ENCODE data around the gene SPATA13. TPM values are rescaled to one million over a fixed set of nuclear protein-coding genes. Genes with fewer than 3 reads are reported as not detected.

The SPATA13 gene
- total RNA-seq, 2 donors from 2014 or later: 101 to 112 TPM

GRCh38 chr13:24181991-24182702, 21.6 kb downstream of the SPATA13 start:
- H3K9me3 ChIP-seq (ENCODE audit: control insufficient read depth, low read length, poor library complexity, severe bottlenecking): peaks cover 2% of the 10 kb centered on the region
- H3K27me3 Mint-ChIP-seq: peaks cover 4% of the 10 kb centered on the region
- no peaks in the 10 kb centered on the region for H3K36me3 Mint-ChIP-seq (ENCODE audit: low read depth)
- no peak overlapping the region for H3K4me3 Mint-ChIP-seq
- peaks cover 2% of the 10 kb centered on the region for H3K4me1 Mint-ChIP-seq
- no peak overlapping the region for H3K27ac Mint-ChIP-seq
- no peak for ATAC-seq
- DNase-seq: no peak

- H3K36me3 Mint-ChIP-seq (ENCODE audit: low read depth): no peaks in the 10 kb centered on the region
- peaks cover 2% of the 10 kb centered on the region for H3K4me1 Mint-ChIP-seq
- ATAC-seq (no peak), DNase-seq (no peak)
- peaks cover 2% of the 10 kb centered on the region for H3K9me3 ChIP-seq (ENCODE audit: control insufficient read depth, low read length, poor library complexity, severe bottlenecking)
- H3K27ac Mint-ChIP-seq: no peak overlapping the region
- peaks cover 4% of the 10 kb centered on the region for H3K27me3 Mint-ChIP-seq
- no peak overlapping the region for H3K4me3 Mint-ChIP-seq
Observed at GRCh38 chr13:24182703-24183081, 22.2 kb downstream of the SPATA13 start.

GRCh38 chr13:24183741-24184182, 23.2 kb downstream of the SPATA13 start:
- no peak for DNase-seq
- H3K27me3 Mint-ChIP-seq: no peaks in the 10 kb centered on the region
- H3K27ac Mint-ChIP-seq: no peak overlapping the region
- H3K4me1 Mint-ChIP-seq: peaks cover 2% of the 10 kb centered on the region
- ATAC-seq: no peak
- H3K4me3 Mint-ChIP-seq: no peak overlapping the region
- peaks cover 2% of the 10 kb centered on the region for H3K9me3 ChIP-seq (ENCODE audit: control insufficient read depth, low read length, poor library complexity, severe bottlenecking)
- H3K36me3 Mint-ChIP-seq (ENCODE audit: low read depth): no peaks in the 10 kb centered on the region

GRCh38 chr13:24184265-24184841, 23.8 kb downstream of the SPATA13 start:
- ATAC-seq (no peak), DNase-seq (no peak)
- peaks cover 2% of the 10 kb centered on the region for H3K9me3 ChIP-seq (ENCODE audit: control insufficient read depth, low read length, poor library complexity, severe bottlenecking)
- Mint-ChIP-seq H3K4me3 (no peak overlapping the region), H3K27ac (no peak overlapping the region), H3K27me3 (no peaks in the 10 kb centered on the region), H3K36me3 (ENCODE audit: low read depth) (no peaks in the 10 kb centered on the region), H3K4me1 (peaks cover 2% of the 10 kb centered on the region)

- Mint-ChIP-seq H3K27ac (no peak overlapping the region), H3K36me3 (ENCODE audit: low read depth) (no peaks in the 10 kb centered on the region), H3K4me3 (no peak overlapping the region), H3K4me1 (peaks cover 2% of the 10 kb centered on the region), H3K27me3 (no peaks in the 10 kb centered on the region)
- peaks cover 2% of the 10 kb centered on the region for H3K9me3 ChIP-seq (ENCODE audit: control insufficient read depth, low read length, poor library complexity, severe bottlenecking)
- DNase-seq: no peak
- ATAC-seq: no peak
Observed at GRCh38 chr13:24184882-24185281, 24.4 kb downstream of the SPATA13 start.

GRCh38 chr13:24185591-24186232, 25.2 kb downstream of the SPATA13 start:
- Mint-ChIP-seq H3K27ac (no peak overlapping the region), H3K4me1 (peaks cover 2% of the 10 kb centered on the region), H3K27me3 (no peaks in the 10 kb centered on the region), H3K36me3 (ENCODE audit: low read depth) (no peaks in the 10 kb centered on the region), H3K4me3 (no peak overlapping the region)
- ATAC-seq (no peak), DNase-seq (no peak)
- H3K9me3 ChIP-seq (ENCODE audit: control insufficient read depth, low read length, poor library complexity, severe bottlenecking): peaks cover 2% of the 10 kb centered on the region

GRCh38 chr13:24187185-24187584, 26.7 kb downstream of the SPATA13 start:
- H3K27me3 Mint-ChIP-seq: peaks cover 2% of the 10 kb centered on the region
- H3K4me3 Mint-ChIP-seq: no peak overlapping the region
- H3K9me3 ChIP-seq (ENCODE audit: control insufficient read depth, low read length, poor library complexity, severe bottlenecking): peaks cover 2% of the 10 kb centered on the region
- H3K36me3 Mint-ChIP-seq (ENCODE audit: low read depth): no peaks in the 10 kb centered on the region
- ATAC-seq: no peak
- H3K27ac Mint-ChIP-seq: no peak overlapping the region
- no peak for DNase-seq
- H3K4me1 Mint-ChIP-seq: peaks cover 2% of the 10 kb centered on the region

GRCh38 chr13:24192057-24192810, 31.7 kb downstream of the SPATA13 start:
- H3K4me3 Mint-ChIP-seq: no peak overlapping the region
- H3K36me3 Mint-ChIP-seq (ENCODE audit: low read depth): no peaks in the 10 kb centered on the region
- ATAC-seq (no peak), DNase-seq (no peak)
- H3K4me1 Mint-ChIP-seq: peaks cover 4% of the 10 kb centered on the region
- H3K9me3 ChIP-seq (ENCODE audit: control insufficient read depth, low read length, poor library complexity, severe bottlenecking): no peaks in the 10 kb centered on the region
- H3K27ac Mint-ChIP-seq: no peak overlapping the region
- peaks cover 10% of the 10 kb centered on the region for H3K27me3 Mint-ChIP-seq

- H3K4me3 Mint-ChIP-seq: no peak overlapping the region
Observed at GRCh38 chr13:24192811-24193162, 32.3 kb downstream of the SPATA13 start.

GRCh38 chr13:24194447-24194846, 33.9 kb downstream of the SPATA13 start:
- peaks cover 4% of the 10 kb centered on the region for H3K4me1 Mint-ChIP-seq
- no peaks in the 10 kb centered on the region for H3K9me3 ChIP-seq (ENCODE audit: control insufficient read depth, low read length, poor library complexity, severe bottlenecking)
- no peak overlapping the region for H3K4me3 Mint-ChIP-seq
- H3K27me3 Mint-ChIP-seq: peaks cover 15% of the 10 kb centered on the region
- ATAC-seq: no peak
- no peaks in the 10 kb centered on the region for H3K36me3 Mint-ChIP-seq (ENCODE audit: low read depth)
- no peak for DNase-seq
- H3K27ac Mint-ChIP-seq: no peak overlapping the region

More at GRCh38 chr13:24192811-24193162, 32.3 kb downstream of the SPATA13 start:
- DNase-seq (no peak), ATAC-seq (no peak)
- Mint-ChIP-seq H3K27me3 (peaks cover 10% of the 10 kb centered on the region), H3K4me1 (peaks cover 4% of the 10 kb centered on the region), H3K36me3 (ENCODE audit: low read depth) (no peaks in the 10 kb centered on the region), H3K27ac (no peak overlapping the region)
- no peaks in the 10 kb centered on the region for H3K9me3 ChIP-seq (ENCODE audit: control insufficient read depth, low read length, poor library complexity, severe bottlenecking)

GRCh38 chr13:24195626-24196025, 35.1 kb downstream of the SPATA13 start:
- Mint-ChIP-seq H3K27me3 (peaks cover 15% of the 10 kb centered on the region), H3K4me3 (no peak overlapping the region), H3K36me3 (ENCODE audit: low read depth) (no peaks in the 10 kb centered on the region), H3K27ac (no peak overlapping the region), H3K4me1 (peaks cover 4% of the 10 kb centered on the region)
- DNase-seq (no peak), ATAC-seq (no peak)
- H3K9me3 ChIP-seq (ENCODE audit: control insufficient read depth, low read length, poor library complexity, severe bottlenecking): no peaks in the 10 kb centered on the region

- Mint-ChIP-seq H3K27me3 (peaks cover 15% of the 10 kb centered on the region), H3K27ac (no peak overlapping the region), H3K36me3 (ENCODE audit: low read depth) (no peaks in the 10 kb centered on the region), H3K4me3 (no peak overlapping the region), H3K4me1 (peaks cover 4% of the 10 kb centered on the region)
- no peak for DNase-seq
- H3K9me3 ChIP-seq (ENCODE audit: control insufficient read depth, low read length, poor library complexity, severe bottlenecking): no peaks in the 10 kb centered on the region
- no peak for ATAC-seq
Observed at GRCh38 chr13:24196593-24197197, 36.2 kb downstream of the SPATA13 start.

GRCh38 chr13:24199016-24199415, 38.5 kb downstream of the SPATA13 start:
- no peak for ATAC-seq
- no peaks in the 10 kb centered on the region for H3K9me3 ChIP-seq (ENCODE audit: control insufficient read depth, low read length, poor library complexity, severe bottlenecking)
- Mint-ChIP-seq H3K27me3 (peaks cover 12% of the 10 kb centered on the region), H3K4me3 (no peak overlapping the region), H3K36me3 (ENCODE audit: low read depth) (no peaks in the 10 kb centered on the region), H3K27ac (no peak overlapping the region), H3K4me1 (peaks cover 6% of the 10 kb centered on the region)
- no peak for DNase-seq
